LNCaP clone FGC (cell line): ENCODE results near the gene GPATCH4.
"Not testable (repeated sequence)": the region's sequence is repeated elsewhere in the genome, so short reads cannot be mapped to it uniquely, and the experiment has no call there.

Source experiments
- DNase-seq: peaks from one replicate; pipeline ENCODE4 v3.0.0-alpha.2; 2011; ENCODE audit warnings: low read depth
- H3K4me3 ChIP-seq: 2 replicates; pipeline ENCODE4 v1.5.1; 2011; ENCODE audit warnings: mild to moderate bottlenecking, low read depth, low read length, control low read depth
- CTCF ChIP-seq: IDR thresholded peaks from 2 replicates; pipeline ENCODE4 v1.5.1; 2012; ENCODE audit warnings: mild to moderate bottlenecking; ENCODE audit not compliant: control insufficient read depth, insufficient read depth; ENCODE audit errors: extremely low read depth

GPATCH4 gene

GRCh38 chr1:156592158-156592909 lies 8.9 kb downstream of the GPATCH4 start:
- no peak for DNase-seq
- H3K4me3 ChIP-seq = peak overlapping the region; percentile 75
- no peak for TF ChIP-seq CTCF

DNA sequence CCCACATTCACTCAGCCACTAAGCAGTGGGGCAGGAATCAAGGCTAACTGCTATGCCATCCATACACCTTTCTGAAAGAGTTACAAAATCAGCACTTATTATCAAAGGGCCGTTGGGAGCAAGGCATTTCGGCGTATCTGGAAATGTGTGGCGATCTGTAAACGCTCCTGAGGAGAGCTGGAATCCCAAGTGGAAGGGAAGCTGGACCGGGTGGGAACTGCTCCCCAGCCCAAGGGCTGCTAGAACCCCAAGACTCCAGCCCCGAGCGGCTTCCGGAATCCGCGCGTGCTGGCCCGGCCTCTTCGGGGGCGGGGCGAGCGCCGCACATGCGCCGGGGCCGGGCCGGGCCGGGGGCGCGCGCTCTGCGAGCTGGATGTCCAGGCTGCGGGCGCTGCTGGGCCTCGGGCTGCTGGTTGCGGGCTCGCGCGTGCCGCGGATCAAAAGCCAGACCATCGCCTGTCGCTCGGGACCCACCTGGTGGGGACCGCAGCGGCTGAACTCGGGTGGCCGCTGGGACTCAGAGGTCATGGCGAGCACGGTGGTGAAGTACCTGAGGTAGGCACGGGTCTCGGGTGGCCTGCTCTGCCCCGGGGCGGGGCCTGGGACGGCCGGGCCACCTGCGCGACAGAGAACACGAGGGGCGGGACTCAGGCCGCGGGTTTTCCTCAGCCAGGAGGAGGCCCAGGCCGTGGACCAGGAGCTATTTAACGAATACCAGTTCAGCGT lies 9.7 kb downstream of the GPATCH4 start, which contains the start of gene NAXE:
TSS of gene NAXE (plus strand) at position 345 of the 726 bp plus-strand sequence. CDS start at position 374, 29 bp downstream.
- H3K4me3 ChIP-seq = peak within 1 kb of the TSS; percentile 75
- DNase-seq = no peak
- no peak for TF ChIP-seq CTCF

- TF ChIP-seq CTCF = no peak
- H3K4me3 ChIP-seq = peak overlapping the region; percentile 75
- no peak for DNase-seq
These were observed 10.2 kb downstream of the GPATCH4 start for GRCh38 chr1:156591181-156591431.

GRCh38 chr1:156590326-156591180 lies 10.7 kb downstream of the GPATCH4 start:
- peak overlapping the region; percentile 75 for H3K4me3 ChIP-seq
- no peak for TF ChIP-seq CTCF
- DNase-seq = no peak

DNA sequence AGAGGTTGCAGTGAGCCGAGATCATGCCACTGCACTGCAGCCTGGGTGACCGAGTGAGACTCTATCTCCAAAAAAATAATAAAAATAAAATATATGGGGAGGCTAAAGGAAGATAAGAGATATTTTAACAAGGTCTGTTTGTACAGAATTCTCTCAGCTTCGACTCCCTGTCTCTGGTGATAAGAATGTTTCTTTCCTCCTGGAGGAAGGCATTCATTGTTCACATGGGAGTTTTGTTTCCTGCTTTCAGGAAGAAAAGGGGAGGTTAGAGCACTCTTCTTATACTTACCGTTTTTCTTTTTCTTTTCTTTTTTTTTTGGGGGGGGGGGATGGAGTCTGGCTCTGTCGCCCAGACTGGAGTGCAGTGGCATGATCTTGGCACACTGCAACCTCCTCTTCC lies 11.7 kb downstream of the GPATCH4 start:
- DNase-seq = no peak
- H3K4me3 ChIP-seq = no peak overlapping the region
- no peak for TF ChIP-seq CTCF

DNA sequence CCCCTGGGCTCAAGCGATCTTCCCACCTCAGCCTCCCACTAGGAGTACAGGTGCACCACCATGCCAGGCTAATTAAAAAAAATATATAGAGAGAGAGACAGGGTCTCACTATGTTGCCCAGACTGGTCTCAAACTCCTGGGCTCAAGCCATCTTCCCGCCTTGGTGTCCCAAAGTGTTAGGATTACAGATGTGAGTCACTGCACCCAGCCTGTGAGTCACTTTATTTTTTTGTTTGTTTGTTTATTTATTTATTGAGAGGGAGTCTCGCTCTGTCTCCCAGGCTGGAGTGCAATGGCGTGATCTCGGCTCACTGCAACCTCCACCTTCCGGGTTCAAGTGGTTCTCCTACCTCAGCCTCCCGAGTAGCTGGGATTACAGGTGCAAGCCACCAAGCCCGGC lies 13.4 kb downstream of the GPATCH4 start:
- H3K4me3 ChIP-seq, DNase-seq: not testable (repeated sequence)

DNA sequence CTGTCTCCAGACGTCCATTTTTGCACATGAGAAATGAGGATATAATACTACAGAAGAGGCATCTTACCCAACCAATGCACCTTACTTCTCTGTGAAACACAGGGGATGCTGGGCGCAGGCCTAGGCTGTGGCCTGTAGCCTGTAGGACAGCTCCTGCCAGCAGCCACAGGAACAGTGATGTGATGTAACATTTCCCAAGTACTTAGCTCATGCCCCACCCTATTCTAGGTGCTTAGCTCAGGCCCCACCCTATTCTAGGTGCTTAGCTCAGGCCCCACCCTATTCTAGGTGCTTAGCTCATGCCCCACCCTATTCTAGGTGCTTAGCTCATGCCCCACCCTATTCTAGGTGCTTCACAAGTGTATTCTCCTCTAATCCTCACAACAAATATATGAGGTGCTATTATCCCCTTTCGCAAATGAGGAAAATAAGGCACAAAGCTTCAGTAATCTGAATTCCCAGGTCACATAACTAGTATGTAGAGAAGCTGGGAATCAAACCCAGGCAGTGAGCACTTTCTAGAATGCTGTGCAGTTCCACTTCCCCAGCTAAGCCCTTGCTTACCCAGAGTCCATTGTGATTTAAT lies 14.3 kb downstream of the GPATCH4 start:
- no peak for TF ChIP-seq CTCF
- H3K4me3 ChIP-seq = no peak overlapping the region
- DNase-seq = no peak
